Spinal cord (tissue), 10 donors: ENCODE data around the gene C4orf36. TPM values are rescaled to one million over a fixed set of nuclear protein-coding genes. Genes with fewer than 3 reads are reported as not detected.

Source experiments
- DNase-seq, 6 donors: peaks; one replicate each; pipeline versions ENCODE4 v3.0.0 to v3.0.0-alpha.2; 2013 to 2015; ENCODE audit warnings: low spot score in 6 of 6, low read depth in 4 of 6
- H3K27ac ChIP-seq: one replicate; pipeline ENCODE4 v1.5.1; 2013; ENCODE audit warnings: low read depth, low read length, control low read depth
- H3K27me3 ChIP-seq: one replicate; pipeline ENCODE4 v1.6.1; 2013; ENCODE audit warnings: low read length; ENCODE audit not compliant: control insufficient read depth, insufficient read depth
- H3K36me3 ChIP-seq: one replicate; pipeline ENCODE4 v1.6.1; 2013; ENCODE audit warnings: low read length; ENCODE audit not compliant: control insufficient read depth, insufficient read depth
- H3K4me1 ChIP-seq: one replicate; pipeline ENCODE4 v1.6.1; 2013; ENCODE audit warnings: low read length; ENCODE audit not compliant: control insufficient read depth, insufficient read depth
- H3K4me3 ChIP-seq: one replicate; pipeline ENCODE4 v1.5.1; 2013; ENCODE audit warnings: low read depth, low read length, control low read depth
- H3K9me3 ChIP-seq: one replicate; pipeline ENCODE4 v1.6.1; 2013; ENCODE audit warnings: low read length; ENCODE audit not compliant: control insufficient read depth, insufficient read depth
- WGBS: methylation state at CpG from one replicate; pipeline ENCODE4 v1.1.5; 2013; ENCODE audit warnings: missing lambda C conversion rate; ENCODE audit not compliant: insufficient coverage; 5-methylcytosine and 5-hydroxymethylcytosine counted together
- polyA plus RNA-seq, 2 donors: library from polyadenylated mRNA; unstranded; fragments of 120-200 nt; gene quantifications; one replicate each; pipeline ENCODE4 v1.2.1, GENCODE V29; 2013; ENCODE audit not compliant: insufficient read length in 2 of 2
- total RNA-seq, 2 donors: library from RNA; depleted of rRNA in 1 of 2; stranded (reverse); fragments of 120-200 nt in 1 of 2; fragments of >200 nt in 1 of 2; gene quantifications; one replicate each; pipeline versions ENCODE4 v1.2.3 to v1.2.4, GENCODE V29; 2013 to 2014
- donor health status: healthy.

C4orf36 gene
- total and polyA plus RNA-seq, 4 donors = 2.1 to 5.6 (median 3.0) TPM

- Histone ChIP-seq H3K27me3 (no peaks in the 10 kb centered on the region), H3K4me3 (no peak overlapping the region), H3K9me3 (no peaks in the 10 kb centered on the region), H3K4me1 (no peaks in the 10 kb centered on the region), H3K36me3 (no peaks in the 10 kb centered on the region), H3K27ac (no peak overlapping the region)
- WGBS = 95% methylated on average over 2 of the region's 4 CpGs
- no peak for DNase-seq
Measured at GRCh38 chr4:86917212-86918039, 25.2 kb upstream of the C4orf36 start.

- H3K4me1 ChIP-seq = no peaks in the 10 kb centered on the region
- no CpG with 5 or more reads among the region's 1 CpG for WGBS
- DNase-seq = no peak
Measured at GRCh38 chr4:86916392-86916791, 24.2 kb upstream of the C4orf36 start.

GRCh38 chr4:86910820-86911684 lies 18.8 kb upstream of the C4orf36 start:
- 80% methylated on average over 2 of the region's 7 CpGs for WGBS
- Histone ChIP-seq H3K4me3 (no peak overlapping the region), H3K36me3 (no peaks in the 10 kb centered on the region), H3K4me1 (no peaks in the 10 kb centered on the region), H3K27me3 (no peaks in the 10 kb centered on the region), H3K9me3 (no peaks in the 10 kb centered on the region), H3K27ac (no peak overlapping the region)
- DNase-seq = no peak

More at GRCh38 chr4:86916392-86916791, 24.2 kb upstream of the C4orf36 start:
- Histone ChIP-seq H3K4me3 (no peak overlapping the region), H3K27me3 (no peaks in the 10 kb centered on the region), H3K27ac (no peak overlapping the region), H3K9me3 (no peaks in the 10 kb centered on the region), H3K36me3 (no peaks in the 10 kb centered on the region)

- H3K27ac ChIP-seq = no peak overlapping the region
- H3K27me3 ChIP-seq = no peaks in the 10 kb centered on the region
- H3K4me1 ChIP-seq = no peaks in the 10 kb centered on the region
- H3K36me3 ChIP-seq = no peaks in the 10 kb centered on the region
- H3K9me3 ChIP-seq = no peaks in the 10 kb centered on the region
- WGBS = 92% methylated on average over 4 of the region's 5 CpGs
- DNase-seq = no peak
- no peak overlapping the region for H3K4me3 ChIP-seq
Measured at GRCh38 chr4:86910369-86910768, 18.1 kb upstream of the C4orf36 start.

- 97% methylated on average over 4 of the region's 8 CpGs for WGBS
- H3K4me3 ChIP-seq = no peak overlapping the region
Measured at GRCh38 chr4:86909546-86910295, 17.5 kb upstream of the C4orf36 start.

GRCh38 chr4:86908251-86908657 lies 16.0 kb upstream of the C4orf36 start:
- H3K36me3 ChIP-seq = no peaks in the 10 kb centered on the region
- H3K9me3 ChIP-seq = no peaks in the 10 kb centered on the region
- peaks cover 7% of the 10 kb centered on the region for H3K4me1 ChIP-seq
- WGBS = no CpG with 5 or more reads among the region's 2 CpGs
- peaks cover 2% of the 10 kb centered on the region for H3K27me3 ChIP-seq
- H3K27ac ChIP-seq = peak overlapping the region; percentile 33
- no peak overlapping the region for H3K4me3 ChIP-seq
- DNase-seq = peak in 1 of 6 donors; percentile 28

More at GRCh38 chr4:86909546-86910295, 17.5 kb upstream of the C4orf36 start:
- Histone ChIP-seq H3K27ac (no peak overlapping the region), H3K4me1 (no peaks in the 10 kb centered on the region), H3K9me3 (no peaks in the 10 kb centered on the region), H3K36me3 (no peaks in the 10 kb centered on the region), H3K27me3 (no peaks in the 10 kb centered on the region)
- no peak for DNase-seq

GRCh38 chr4:86901864-86902263 lies 9.6 kb upstream of the C4orf36 start:
- H3K4me3 ChIP-seq = no peak overlapping the region
- H3K9me3 ChIP-seq = no peaks in the 10 kb centered on the region
- no peak for DNase-seq
- peaks cover 7% of the 10 kb centered on the region for H3K4me1 ChIP-seq
- no peak overlapping the region for H3K27ac ChIP-seq
- WGBS = 92% methylated on average over 2 of the region's 3 CpGs
- no peaks in the 10 kb centered on the region for H3K36me3 ChIP-seq
- peaks cover 2% of the 10 kb centered on the region for H3K27me3 ChIP-seq

- H3K27ac ChIP-seq = no peak overlapping the region
- no peaks in the 10 kb centered on the region for H3K9me3 ChIP-seq
- H3K27me3 ChIP-seq = no peaks in the 10 kb centered on the region
- no peaks in the 10 kb centered on the region for H3K4me1 ChIP-seq
- peak in 1 of 6 donors; percentile 76 for DNase-seq
- WGBS = 97% methylated on average over 2 of the region's 4 CpGs
- no peaks in the 10 kb centered on the region for H3K36me3 ChIP-seq
- H3K4me3 ChIP-seq = no peak overlapping the region
Measured at GRCh38 chr4:86898562-86898961, 6.3 kb upstream of the C4orf36 start.

GRCh38 chr4:86896596-86896995 lies 4.4 kb upstream of the C4orf36 start:
- Histone ChIP-seq H3K27me3 (no peaks in the 10 kb centered on the region), H3K9me3 (no peaks in the 10 kb centered on the region), H3K4me3 (no peak overlapping the region), H3K27ac (no peak overlapping the region), H3K4me1 (peaks cover 11% of the 10 kb centered on the region), H3K36me3 (no peaks in the 10 kb centered on the region)
- DNase-seq = no peak
- 78% methylated on average over 4 of the region's 4 CpGs for WGBS
